Natural killer cell (primary cell): ENCODE data around the gene CLSTN2. TPM values are rescaled to one million over a fixed set of nuclear protein-coding genes. Genes with fewer than 3 reads are reported as not detected.

Source experiments
- ATAC-seq, 3 donors: fragments of 150-1000 bp in 2 of 3; fragments of 200-7000 bp in 1 of 3; cut with Tn5 transposase; 1 replicate in 1 of 3; 2 replicates in 2 of 3; pipeline ENCODE4 v1.10.0; 2021; ENCODE audit warnings: mild to moderate bottlenecking in 2 of 3, moderate library complexity in 2 of 3
- DNase-seq, 2 donors: peaks; one replicate each; pipeline versions ENCODE4 v3.0.0 to v3.0.0-alpha.2; 2013 to 2021; ENCODE audit warnings: mixed read lengths in 1 of 2
- H3K27ac ChIP-seq: one replicate; pipeline ENCODE4 v1.5.1; 2013; ENCODE audit warnings: mild to moderate bottlenecking, low read length
- H3K27me3 ChIP-seq: one replicate; pipeline ENCODE4 v1.6.1; 2013; ENCODE audit warnings: low read length; ENCODE audit not compliant: control insufficient read depth, insufficient read depth
- H3K36me3 ChIP-seq: one replicate; pipeline ENCODE4 v1.6.1; 2013; ENCODE audit warnings: low read length; ENCODE audit not compliant: control insufficient read depth, insufficient read depth
- H3K4me1 ChIP-seq: one replicate; pipeline ENCODE4 v1.6.1; 2013; ENCODE audit warnings: low read length; ENCODE audit not compliant: control insufficient read depth, insufficient read depth
- H3K4me3 ChIP-seq: one replicate; pipeline ENCODE4 v1.5.1; 2013; ENCODE audit warnings: low read length
- H3K9me3 ChIP-seq: one replicate; pipeline ENCODE4 v1.6.1; 2013; ENCODE audit warnings: low read length; ENCODE audit not compliant: control insufficient read depth, insufficient read depth
- H3K27ac Mint-ChIP-seq, 2 donors: one replicate each; pipeline ENCODE4 v1.8.0; 2022; ENCODE audit warnings: mild to moderate bottlenecking in 2 of 2, mixed read lengths in 2 of 2, moderate library complexity in 1 of 2
- H3K27me3 Mint-ChIP-seq, 2 donors: one replicate each; pipeline ENCODE4 v1.8.0; 2022; ENCODE audit warnings: low read depth in 2 of 2, mixed read lengths in 2 of 2
- H3K36me3 Mint-ChIP-seq: one replicate; pipeline ENCODE4 v1.8.0; 2022; ENCODE audit warnings: mixed read lengths
- H3K4me1 Mint-ChIP-seq, 2 donors: one replicate each; pipeline ENCODE4 v1.8.0; 2022; ENCODE audit warnings: mixed read lengths in 2 of 2
- H3K4me3 Mint-ChIP-seq: one replicate; pipeline ENCODE4 v1.8.0; 2022; ENCODE audit warnings: mild to moderate bottlenecking, moderate library complexity, mixed read lengths
- H3K9me3 Mint-ChIP-seq, 2 donors: one replicate each; pipeline ENCODE4 v1.8.0; 2022; ENCODE audit warnings: mixed read lengths in 2 of 2
- WGBS: methylation state at CpG from one replicate; pipeline ENCODE4 v1.1.7; 2013; ENCODE audit warnings: missing lambda C conversion rate; ENCODE audit not compliant: insufficient coverage; 5-methylcytosine and 5-hydroxymethylcytosine counted together
- intact Hi-C: fragments of 100-400 bp; cut with micrococcal nuclease; formaldehyde crosslinking; loops from one replicate; pipeline ENCODE4 v1.14.2; 2022
- total RNA-seq, 4 donors: library from RNA; stranded (reverse); fragments of 120-200 nt in 1 of 4; gene quantifications; one replicate each; pipeline versions ENCODE4 v1.2.3 to v1.2.4, GENCODE V29; 2013 to 2022
- TF ChIP-seq, protein P1 (sequence below): fragments of 200-600 bp; IDR thresholded peaks from one replicate; pipeline ENCODE4 v1.8.0; 2022; ENCODE audit warnings: antibody characterized with exemption

CLSTN2 gene
- total RNA-seq: under 1 TPM in 1 of 3 donors, not detected in 2; 0.05 TPM
- total RNA-seq (2013): 0.05 TPM

DNA sequence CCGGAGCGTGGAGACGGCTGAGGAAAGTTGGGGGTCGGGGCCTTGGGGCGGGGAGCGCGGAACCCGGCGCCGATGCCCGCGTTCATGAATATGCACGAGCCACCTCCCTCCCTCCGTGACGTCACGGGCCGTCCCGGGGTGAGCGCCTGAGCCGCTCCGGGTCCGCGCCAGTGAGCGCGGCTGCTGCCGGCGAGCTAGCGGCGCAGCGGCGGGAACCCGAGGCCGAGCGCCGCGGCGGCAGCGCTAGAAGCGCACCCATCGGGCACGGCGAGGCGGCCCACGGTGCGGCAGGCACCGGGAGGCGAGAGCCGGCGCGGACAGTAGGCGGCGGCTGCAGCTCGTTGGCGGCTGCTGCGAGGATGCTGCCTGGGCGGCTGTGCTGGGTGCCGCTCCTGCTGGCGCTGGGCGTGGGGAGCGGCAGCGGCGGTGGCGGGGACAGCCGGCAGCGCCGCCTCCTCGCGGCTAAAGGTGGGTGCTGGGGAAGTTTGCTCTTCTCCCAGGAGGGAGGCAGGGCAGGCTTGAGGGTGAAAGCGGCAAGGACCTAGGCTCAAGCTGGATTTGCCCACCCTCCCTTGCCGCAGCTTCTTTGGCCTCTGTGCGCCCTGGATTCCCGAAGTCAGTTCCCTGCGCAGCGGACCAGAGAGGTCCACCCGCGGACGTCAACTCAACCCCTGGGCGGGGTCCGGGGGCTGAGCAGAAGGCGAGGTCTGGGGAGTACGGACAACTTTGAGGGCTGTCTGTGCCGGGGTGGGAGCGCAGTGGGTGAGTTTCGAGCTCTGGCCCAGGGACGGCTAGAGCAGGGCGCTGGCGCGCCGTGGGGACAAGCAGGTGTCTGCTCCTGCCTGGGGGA is at the start of gene CLSTN2:
Gene CLSTN2 (plus strand): TSS at position 170 of the 850 bp plus-strand sequence.
- no peaks in the 10 kb centered on the region for H3K9me3 ChIP-seq
- intact Hi-C loops: no loop called here
- Mint-ChIP-seq H3K27me3 (peaks cover 29 to 54% of the 10 kb centered on the region in 2 donors), H3K27ac (no peak within 1 kb of the TSS), H3K36me3 (no peaks in the 10 kb centered on the region), H3K4me1 (no peaks in the 10 kb centered on the region), H3K9me3 (peaks cover 0 to 3% of the 10 kb centered on the region in 2 donors), H3K4me3 (no peak within 1 kb of the TSS)
- H3K4me3 ChIP-seq: no peak within 1 kb of the TSS
- TF ChIP-seq, protein P1, sequence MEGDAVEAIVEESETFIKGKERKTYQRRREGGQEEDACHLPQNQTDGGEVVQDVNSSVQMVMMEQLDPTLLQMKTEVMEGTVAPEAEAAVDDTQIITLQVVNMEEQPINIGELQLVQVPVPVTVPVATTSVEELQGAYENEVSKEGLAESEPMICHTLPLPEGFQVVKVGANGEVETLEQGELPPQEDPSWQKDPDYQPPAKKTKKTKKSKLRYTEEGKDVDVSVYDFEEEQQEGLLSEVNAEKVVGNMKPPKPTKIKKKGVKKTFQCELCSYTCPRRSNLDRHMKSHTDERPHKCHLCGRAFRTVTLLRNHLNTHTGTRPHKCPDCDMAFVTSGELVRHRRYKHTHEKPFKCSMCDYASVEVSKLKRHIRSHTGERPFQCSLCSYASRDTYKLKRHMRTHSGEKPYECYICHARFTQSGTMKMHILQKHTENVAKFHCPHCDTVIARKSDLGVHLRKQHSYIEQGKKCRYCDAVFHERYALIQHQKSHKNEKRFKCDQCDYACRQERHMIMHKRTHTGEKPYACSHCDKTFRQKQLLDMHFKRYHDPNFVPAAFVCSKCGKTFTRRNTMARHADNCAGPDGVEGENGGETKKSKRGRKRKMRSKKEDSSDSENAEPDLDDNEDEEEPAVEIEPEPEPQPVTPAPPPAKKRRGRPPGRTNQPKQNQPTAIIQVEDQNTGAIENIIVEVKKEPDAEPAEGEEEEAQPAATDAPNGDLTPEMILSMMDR: no peak
- H3K27me3 ChIP-seq: peaks cover 19% of the 10 kb centered on the region
- H3K4me1 ChIP-seq: peaks cover 7% of the 10 kb centered on the region
- DNase-seq (no peak), ATAC-seq (no peak)
- WGBS: 1% methylated on average over 89 of the region's 89 CpGs
- H3K27ac ChIP-seq: no peak within 1 kb of the TSS
- H3K36me3 ChIP-seq: no peaks in the 10 kb centered on the region

DNA sequence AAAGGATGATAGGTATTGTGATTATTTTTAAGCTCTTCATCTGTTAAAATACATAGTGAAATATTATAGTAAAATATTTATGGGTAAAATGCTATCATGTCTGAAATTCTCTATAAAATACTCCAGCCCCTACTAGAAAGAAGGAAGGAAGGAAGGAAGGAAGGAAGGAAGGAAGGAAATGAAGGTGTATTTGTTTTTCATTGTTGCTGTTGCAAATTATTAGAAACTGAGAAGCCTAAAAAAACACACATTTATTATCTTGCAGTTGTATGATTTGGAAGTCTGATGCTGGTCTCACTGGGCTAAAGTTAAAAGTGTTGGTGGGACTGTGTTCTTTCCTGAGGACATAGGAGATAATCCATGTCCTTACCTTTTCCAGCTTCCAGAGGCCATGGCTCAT is 47.6 kb upstream of the CLSTN2 start:
- TF ChIP-seq, protein P1: no peak
- Histone ChIP-seq H3K9me3 (no peaks in the 10 kb centered on the region), H3K4me1 (no peaks in the 10 kb centered on the region), H3K27ac (no peak overlapping the region), H3K4me3 (no peak overlapping the region), H3K36me3 (no peaks in the 10 kb centered on the region), H3K27me3 (no peaks in the 10 kb centered on the region)
- Mint-ChIP-seq H3K4me3 (no peak overlapping the region), H3K4me1 (no peaks in the 10 kb centered on the region), H3K27me3 (no peaks in the 10 kb centered on the region), H3K9me3 (peaks cover 2 to 5% of the 10 kb centered on the region in 2 donors), H3K27ac (no peak overlapping the region), H3K36me3 (no peaks in the 10 kb centered on the region)
- intact Hi-C loops: no loop called here
- DNase-seq: no peak
- no peak for ATAC-seq

DNA sequence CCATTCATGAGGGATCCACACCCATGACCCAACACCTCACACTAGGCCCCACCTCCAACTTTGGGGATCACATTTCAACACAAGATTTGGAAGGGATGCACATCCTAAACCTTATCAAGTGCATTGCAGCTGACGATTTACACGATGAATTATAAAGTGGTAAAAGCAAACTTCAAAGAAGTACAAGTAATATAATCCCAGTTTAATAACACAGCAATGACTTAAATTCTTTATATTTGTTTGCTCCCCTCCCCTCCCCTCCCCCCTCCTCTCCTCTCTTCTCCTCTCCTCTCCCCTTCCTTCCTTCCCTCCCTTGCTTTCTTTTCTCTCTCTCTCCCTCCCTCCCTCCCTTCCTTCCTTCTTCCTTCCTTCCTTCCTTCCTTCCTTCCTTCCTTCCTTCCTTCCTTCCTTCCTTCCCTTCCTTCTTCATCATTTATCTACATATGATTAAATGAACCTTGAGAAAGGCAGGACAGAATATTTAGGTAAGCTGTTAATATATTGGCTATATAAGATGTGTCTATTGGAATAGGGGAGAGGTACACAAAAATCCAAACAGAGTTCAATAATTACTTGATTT is 46.3 kb upstream of the CLSTN2 start:
- no peaks in the 10 kb centered on the region for H3K9me3 ChIP-seq
- no peak overlapping the region for H3K4me3 ChIP-seq
- H3K27ac ChIP-seq: no peak overlapping the region
- DNase-seq (no peak), ATAC-seq (no peak)
- Mint-ChIP-seq H3K27me3 (no peaks in the 10 kb centered on the region), H3K4me3 (no peak overlapping the region), H3K27ac (no peak overlapping the region), H3K9me3 (peaks cover 2 to 4% of the 10 kb centered on the region in 2 donors), H3K4me1 (no peaks in the 10 kb centered on the region), H3K36me3 (no peaks in the 10 kb centered on the region)
- no peaks in the 10 kb centered on the region for H3K27me3 ChIP-seq
- no peaks in the 10 kb centered on the region for H3K4me1 ChIP-seq
- WGBS: 83% methylated on average over 2 of the region's 2 CpGs
- TF ChIP-seq, protein P1: no peak
- intact Hi-C loops: no loop called here
- no peaks in the 10 kb centered on the region for H3K36me3 ChIP-seq
